Measurements from ENCODE around the gene SIK3.

The SIK3 gene

DNA sequence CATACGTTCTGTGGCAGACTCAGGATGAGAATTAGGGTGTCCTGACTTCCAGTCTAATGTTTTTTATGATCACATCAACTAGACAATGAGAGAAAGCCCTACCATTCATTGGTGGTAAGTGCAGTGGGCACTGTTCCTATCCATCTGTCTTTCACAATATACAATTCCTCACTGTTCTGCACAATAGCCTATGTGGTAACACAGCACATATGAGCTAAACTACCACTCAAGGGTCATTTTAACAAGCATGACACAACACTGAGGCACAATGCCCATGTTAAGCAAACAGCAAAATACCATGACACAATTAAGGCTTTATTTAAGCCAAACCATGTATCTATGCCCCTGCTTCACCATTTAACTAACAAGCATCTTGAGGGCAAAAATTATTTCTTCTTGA lies 52.3 kb downstream of the SIK3 start:
- TF ChIP-seq, protein P1, sequence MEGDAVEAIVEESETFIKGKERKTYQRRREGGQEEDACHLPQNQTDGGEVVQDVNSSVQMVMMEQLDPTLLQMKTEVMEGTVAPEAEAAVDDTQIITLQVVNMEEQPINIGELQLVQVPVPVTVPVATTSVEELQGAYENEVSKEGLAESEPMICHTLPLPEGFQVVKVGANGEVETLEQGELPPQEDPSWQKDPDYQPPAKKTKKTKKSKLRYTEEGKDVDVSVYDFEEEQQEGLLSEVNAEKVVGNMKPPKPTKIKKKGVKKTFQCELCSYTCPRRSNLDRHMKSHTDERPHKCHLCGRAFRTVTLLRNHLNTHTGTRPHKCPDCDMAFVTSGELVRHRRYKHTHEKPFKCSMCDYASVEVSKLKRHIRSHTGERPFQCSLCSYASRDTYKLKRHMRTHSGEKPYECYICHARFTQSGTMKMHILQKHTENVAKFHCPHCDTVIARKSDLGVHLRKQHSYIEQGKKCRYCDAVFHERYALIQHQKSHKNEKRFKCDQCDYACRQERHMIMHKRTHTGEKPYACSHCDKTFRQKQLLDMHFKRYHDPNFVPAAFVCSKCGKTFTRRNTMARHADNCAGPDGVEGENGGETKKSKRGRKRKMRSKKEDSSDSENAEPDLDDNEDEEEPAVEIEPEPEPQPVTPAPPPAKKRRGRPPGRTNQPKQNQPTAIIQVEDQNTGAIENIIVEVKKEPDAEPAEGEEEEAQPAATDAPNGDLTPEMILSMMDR (IDR thresholded peaks at IDR 0.05; ENCODE audit: borderline replicate concordance, extremely low read depth, low read length, poor library complexity, severe bottlenecking), result no peak
- no peak for TF ChIP-seq EZH2 (IDR thresholded peaks at IDR 0.05; ENCODE audit: borderline replicate concordance, low read depth, low read length, severe bottlenecking)
- no peaks in the 10 kb centered on the region for H3K9me3 ChIP-seq (ENCODE audit: insufficient read depth, low read length, severe bottlenecking)
- H3K9ac ChIP-seq (ENCODE audit: low read depth, low read length), result no peak overlapping the region
- no peaks in the 10 kb centered on the region for H3K4me1 ChIP-seq (ENCODE audit: insufficient read depth, low read length)
- H3K36me3 ChIP-seq (ENCODE audit: insufficient read depth, low read length), result no peaks in the 10 kb centered on the region
- H3K27ac ChIP-seq (ENCODE audit: low read length), result no peak overlapping the region
- H3K27me3 ChIP-seq (ENCODE audit: insufficient read depth, low read length, poor library complexity), result no peaks in the 10 kb centered on the region
- H3K4me3 ChIP-seq (ENCODE audit: low read depth in 1 of 2, low read length in 2 of 2), result no peak overlapping the region
- no peak overlapping the region for H3K4me2 ChIP-seq (ENCODE audit: insufficient read depth, low read length)
- DNase-seq (no peak), ATAC-seq (ENCODE audit: insufficient read depth, low read depth) (no peak)
- H4K20me1 ChIP-seq (ENCODE audit: insufficient read depth, low read length), result peaks cover 17% of the 10 kb centered on the region; the same call in 1 of the 2 replicates
- H3K79me2 ChIP-seq (ENCODE audit: insufficient read depth, low read length), result peaks cover 42% of the 10 kb centered on the region
- H2AFZ ChIP-seq (ENCODE audit: low read depth, low read length), result no peak overlapping the region

DNA sequence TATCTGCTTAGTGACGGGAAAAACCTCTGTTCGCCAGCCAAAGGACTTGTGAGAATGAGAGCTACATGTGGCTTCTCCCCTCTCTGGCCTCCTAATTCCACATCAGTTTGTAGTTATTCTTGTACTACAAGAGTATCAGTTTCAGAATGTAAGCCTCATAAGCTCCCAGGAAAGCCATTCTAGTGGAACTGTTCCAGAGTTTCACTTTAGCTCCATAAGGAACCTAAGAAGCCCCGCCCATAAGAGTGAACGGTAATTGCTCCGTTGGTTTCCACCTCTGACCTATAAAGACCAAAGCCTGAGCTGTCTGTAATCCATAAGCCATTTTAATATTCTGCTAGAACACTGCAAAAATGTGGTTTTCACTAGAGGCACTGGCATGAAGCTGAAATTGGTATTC lies 53.0 kb downstream of the SIK3 start:
- H3K27me3 ChIP-seq (ENCODE audit: insufficient read depth, low read length, poor library complexity), result no peaks in the 10 kb centered on the region
- H3K4me2 ChIP-seq (ENCODE audit: insufficient read depth, low read length), result no peak overlapping the region
- TF ChIP-seq EZH2 (IDR thresholded peaks at IDR 0.05; ENCODE audit: borderline replicate concordance, low read depth, low read length, severe bottlenecking), result no peak
- TF ChIP-seq, protein P1 (IDR thresholded peaks at IDR 0.05; ENCODE audit: borderline replicate concordance, extremely low read depth, low read length, poor library complexity, severe bottlenecking), result no peak
- no peaks in the 10 kb centered on the region for H3K36me3 ChIP-seq (ENCODE audit: insufficient read depth, low read length)
- no peak overlapping the region for H3K9ac ChIP-seq (ENCODE audit: low read depth, low read length)
- H3K4me1 ChIP-seq (ENCODE audit: insufficient read depth, low read length), result no peaks in the 10 kb centered on the region
- peaks cover 16% of the 10 kb centered on the region; the same call in 1 of the 2 replicates for H4K20me1 ChIP-seq (ENCODE audit: insufficient read depth, low read length)
- H3K79me2 ChIP-seq (ENCODE audit: insufficient read depth, low read length), result peaks cover 43% of the 10 kb centered on the region
- DNase-seq (no peak), ATAC-seq (ENCODE audit: insufficient read depth, low read depth) (no peak)
- H3K27ac ChIP-seq (ENCODE audit: low read length), result no peak overlapping the region
- no peak overlapping the region for H2AFZ ChIP-seq (ENCODE audit: low read depth, low read length)
- no peak overlapping the region for H3K4me3 ChIP-seq (ENCODE audit: low read depth in 1 of 2, low read length in 2 of 2)
- no peaks in the 10 kb centered on the region for H3K9me3 ChIP-seq (ENCODE audit: insufficient read depth, low read length, severe bottlenecking)

DNA sequence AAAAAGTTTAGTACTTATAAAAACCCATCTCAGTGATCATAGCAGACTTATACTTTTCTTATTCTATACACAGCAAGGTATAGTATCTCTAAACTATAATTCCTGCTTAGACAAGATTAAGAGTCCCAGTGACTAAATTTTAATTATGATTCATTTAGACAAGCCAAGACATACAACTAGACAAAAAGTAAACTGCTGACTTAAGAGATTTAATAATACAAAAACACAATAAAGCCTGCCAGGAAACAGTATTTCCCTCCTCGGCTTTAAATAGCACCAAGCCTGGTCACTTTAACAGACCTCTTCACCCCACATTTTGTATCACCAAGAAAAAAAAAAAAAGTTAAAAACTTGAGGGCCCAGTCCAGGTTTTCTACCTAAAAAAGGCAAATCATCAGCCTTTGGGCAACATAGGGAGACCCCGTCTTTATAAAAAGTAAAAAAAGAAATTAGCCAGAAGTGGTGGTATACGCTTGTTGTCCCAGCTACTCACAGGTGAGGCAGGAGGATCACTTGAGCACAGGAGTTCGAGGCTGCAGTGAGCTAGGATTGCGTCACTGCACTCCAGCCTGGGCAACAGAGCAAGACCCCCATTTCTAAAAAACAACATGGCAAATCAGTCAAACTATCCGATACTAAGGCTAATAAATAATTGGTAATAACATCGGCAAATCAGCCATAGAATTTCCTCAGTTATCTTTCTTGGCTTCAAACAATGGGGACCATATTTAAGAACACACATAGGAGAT lies 53.8 kb downstream of the SIK3 start:
- ATAC-seq (ENCODE audit: insufficient read depth, low read depth), result no peak
- H3K79me2 ChIP-seq (ENCODE audit: insufficient read depth, low read length), result peaks cover 40% of the 10 kb centered on the region

More for the DNA sequence above, 53.8 kb downstream of the SIK3 start:
- H3K4me2 ChIP-seq (ENCODE audit: insufficient read depth, low read length), result no peak overlapping the region
- no peak overlapping the region for H3K4me3 ChIP-seq (ENCODE audit: low read depth in 1 of 2, low read length in 2 of 2)
- no peak overlapping the region for H2AFZ ChIP-seq (ENCODE audit: low read depth, low read length)
- no peak overlapping the region for H3K27ac ChIP-seq (ENCODE audit: low read length)
- H4K20me1 ChIP-seq (ENCODE audit: insufficient read depth, low read length), result peaks cover 16% of the 10 kb centered on the region; the same call in 1 of the 2 replicates
- H3K9ac ChIP-seq (ENCODE audit: low read depth, low read length), result no peak overlapping the region
- TF ChIP-seq, protein P1 (IDR thresholded peaks at IDR 0.05; ENCODE audit: borderline replicate concordance, extremely low read depth, low read length, poor library complexity, severe bottlenecking), result no peak
- no peak for TF ChIP-seq EZH2 (IDR thresholded peaks at IDR 0.05; ENCODE audit: borderline replicate concordance, low read depth, low read length, severe bottlenecking)
- no peaks in the 10 kb centered on the region for H3K36me3 ChIP-seq (ENCODE audit: insufficient read depth, low read length)
- H3K27me3 ChIP-seq (ENCODE audit: insufficient read depth, low read length, poor library complexity), result no peaks in the 10 kb centered on the region
- DNase-seq, result no peak
- H3K9me3 ChIP-seq (ENCODE audit: insufficient read depth, low read length, severe bottlenecking), result no peaks in the 10 kb centered on the region
- no peaks in the 10 kb centered on the region for H3K4me1 ChIP-seq (ENCODE audit: insufficient read depth, low read length)
